Right lobe of liver (tissue), 4 donors: Measurements from ENCODE around the gene NLRP10.

Experiments used
- CTCF ChIP-seq, 4 donors: fragments of 200-600 bp in 3 of 4; fragments of 450-650 bp in 1 of 4; IDR thresholded peaks; one replicate each; pipeline versions ENCODE4 v1.5.1 to v1.8.0; 2016 to 2022; ENCODE audit warnings: antibody characterized with exemption in 4 of 4, mild to moderate bottlenecking in 2 of 4
- POLR2A ChIP-seq: fragments of 450-650 bp; IDR thresholded peaks from one replicate; pipeline ENCODE4 v1.6.1; 2017; ENCODE audit warnings: antibody characterized with exemption, mild to moderate bottlenecking
- donor health status: DM: no; HTN: no; CAD: no.
- donor health status: DM: no; HTN: no; CAD: no.
- donor health status: DM: no; HTN: yes; CAD: no.

GRCh38 chr11:7949934-7950333 lies 15.3 kb downstream of the NLRP10 start:
- TF ChIP-seq CTCF (IDR thresholded peaks at IDR 0.05) = no peak
- TF ChIP-seq POLR2A = no peak
